Stimulated activated CD8-positive, alpha-beta memory T cell treated with anti-CD3 and anti-CD28 coated beads, Interleukin-15, amount 100 ng/mL, for 4 hours (primary cell): Measurements from ENCODE around the gene MAP2K5.

Experiments used
- DNase-seq, 2 donors: peaks; one replicate each; pipeline ENCODE4 v3.0.0-alpha.2; 2020; ENCODE audit warnings: low read depth in 2 of 2

Gene MAP2K5

GRCh38 chr15:67542420-67543347 lies at the start of gene MAP2K5:
MAP2K5 (plus strand) TSS chr15:67542703; CDS start chr15:67543336, 633 bp downstream.
- DNase-seq, result peak; percentile 60 to 63

DNA sequence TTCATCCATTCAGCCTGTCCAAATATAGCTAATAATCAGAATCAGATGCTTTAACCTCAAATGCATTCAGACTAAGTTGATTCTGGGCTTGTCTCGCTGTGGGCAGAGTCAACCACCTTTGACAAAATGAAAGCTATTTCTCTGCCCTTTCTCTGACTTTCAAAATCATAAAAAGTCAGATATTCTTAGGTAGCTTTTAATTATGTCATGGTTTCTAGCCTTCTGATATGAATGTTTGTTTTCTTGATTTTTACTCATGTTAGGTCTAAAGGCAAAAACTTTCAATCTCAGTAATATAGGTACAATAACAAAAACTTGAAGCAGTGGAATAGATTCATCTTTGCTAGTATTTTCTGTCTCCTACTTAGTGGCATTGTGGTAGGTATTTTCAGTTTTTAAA lies 46.9 kb upstream of the MAP2K5 start:
- DNase-seq, result no peak

DNA sequence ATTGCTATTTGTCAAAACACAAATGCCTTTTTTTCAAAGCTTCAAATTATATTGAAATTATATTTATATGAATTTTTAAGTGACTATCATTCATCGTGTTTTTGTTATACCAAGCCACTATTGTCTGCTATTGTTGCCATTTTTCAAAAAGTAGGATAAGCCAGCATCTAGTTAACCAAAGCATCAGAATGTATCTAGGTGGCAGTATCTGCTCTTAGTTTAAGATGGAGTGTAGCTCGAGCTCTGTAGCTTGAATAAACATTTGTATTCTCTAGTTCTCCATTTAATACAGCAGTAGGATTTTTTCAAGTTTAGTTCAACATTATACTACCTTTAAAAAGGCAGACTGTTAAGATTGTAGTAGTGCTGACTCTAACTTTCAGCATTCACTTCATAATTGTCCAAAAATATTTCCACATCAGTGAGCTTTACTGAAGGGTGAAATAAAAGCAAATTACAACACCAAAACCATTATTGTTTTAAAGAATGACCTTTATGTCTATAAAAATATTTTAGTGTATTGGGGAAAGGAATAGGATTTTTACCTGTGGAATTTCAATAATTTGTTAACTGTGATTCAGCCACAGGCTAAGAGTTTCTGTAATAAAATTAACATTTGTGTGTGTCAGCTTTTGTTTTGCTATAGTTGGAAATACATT lies 41.2 kb upstream of the MAP2K5 start:
- DNase-seq, result no peak

DNA sequence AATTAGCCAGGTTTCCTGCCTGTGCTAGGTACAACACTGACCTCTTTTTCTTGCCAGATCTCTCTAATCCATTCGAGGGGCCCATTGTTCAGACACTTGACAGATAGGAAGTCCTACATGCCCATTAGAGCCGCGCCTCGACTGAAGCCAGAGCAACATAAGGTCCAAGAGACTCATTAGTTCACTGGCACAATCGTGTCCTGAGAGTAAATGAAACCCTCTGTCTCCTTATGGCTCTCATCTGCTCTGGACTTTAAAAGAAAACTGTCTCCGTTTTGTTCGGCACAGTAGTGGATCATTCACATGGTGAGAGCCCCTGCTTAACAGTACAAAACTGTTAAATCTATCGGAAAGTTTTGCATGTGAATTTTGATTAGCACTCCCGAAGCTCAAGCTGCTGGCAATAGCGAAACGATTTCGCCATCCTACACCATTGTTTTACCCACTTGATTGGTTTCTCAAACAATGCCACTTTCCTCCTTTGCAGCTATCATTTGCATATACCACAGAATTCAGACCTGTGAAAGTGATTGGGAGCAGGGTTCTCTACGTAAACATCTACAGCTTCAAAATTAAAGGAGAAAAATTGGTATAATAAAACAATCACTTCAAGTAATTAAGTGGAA lies 40.6 kb upstream of the MAP2K5 start:
- no peak for DNase-seq

- DNase-seq, result no peak
Observed at GRCh38 chr15:67504056-67504455, 38.4 kb upstream of the MAP2K5 start.

GRCh38 chr15:67504796-67505195 lies 37.7 kb upstream of the MAP2K5 start:
- DNase-seq, result no peak

GRCh38 chr15:67505675-67506572 lies 36.6 kb upstream of the MAP2K5 start:
- no peak for DNase-seq

DNA sequence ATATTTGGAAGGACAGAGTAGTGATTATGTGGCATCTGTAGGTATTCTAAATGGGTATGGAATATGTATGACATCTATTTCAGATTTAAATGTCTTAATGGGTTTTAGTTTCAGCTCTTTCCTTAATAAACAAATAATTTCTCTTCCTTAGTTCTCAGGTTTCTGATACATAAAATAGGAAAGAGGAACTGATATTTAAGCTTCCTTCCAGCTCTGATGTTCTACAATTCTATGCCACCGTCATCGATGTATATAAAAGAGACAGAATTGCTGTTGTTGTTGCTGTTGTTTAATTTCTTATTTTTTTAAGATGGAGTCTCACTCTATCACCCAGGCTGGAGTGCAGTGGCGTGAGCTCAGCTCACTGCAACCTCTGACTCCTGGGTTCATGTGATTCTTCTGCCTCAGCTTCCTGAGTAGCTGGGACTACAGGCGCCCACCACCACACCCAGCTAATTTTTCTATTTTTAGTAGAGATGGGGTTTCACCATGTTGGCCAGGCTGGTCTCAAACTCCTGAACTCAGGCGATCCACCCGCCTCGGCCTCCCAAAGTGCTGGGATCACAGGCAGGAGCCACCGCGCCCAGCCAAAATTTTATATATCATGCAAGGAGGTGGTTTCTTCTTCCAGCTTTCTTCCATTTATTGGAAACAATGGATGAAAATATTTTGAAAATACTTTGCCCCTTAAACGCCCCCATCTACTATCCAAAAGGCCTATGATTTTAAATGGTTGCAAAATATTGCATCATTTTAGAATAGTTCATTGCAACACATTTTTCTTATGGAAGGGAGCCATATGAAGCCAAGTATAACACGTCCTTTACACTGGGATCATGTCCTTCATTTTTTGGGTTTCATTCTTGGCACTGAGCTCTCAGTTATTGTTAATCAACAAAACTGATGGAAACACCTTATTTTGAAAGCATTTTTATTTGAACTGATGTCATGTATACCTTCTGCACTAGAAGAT lies 35.4 kb upstream of the MAP2K5 start:
- DNase-seq, result no peak

DNA sequence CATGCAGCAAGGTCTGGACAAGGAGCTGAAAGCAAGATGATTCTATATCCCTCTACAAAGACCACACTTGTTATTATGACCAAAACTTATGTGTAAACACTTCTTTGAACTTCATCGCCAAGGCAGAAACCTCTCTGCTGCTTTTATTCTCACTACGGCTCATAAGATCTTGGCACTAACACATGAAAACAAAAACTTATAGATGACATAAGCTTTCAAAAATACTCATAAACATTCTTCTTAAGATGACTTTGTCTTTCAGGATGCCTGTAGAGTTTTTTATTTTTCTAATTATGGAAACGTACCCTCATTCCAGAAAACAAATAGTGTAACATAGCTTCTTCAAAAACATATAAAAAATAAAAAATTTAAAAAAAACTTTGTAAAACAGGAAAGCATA lies 34.1 kb upstream of the MAP2K5 start:
- DNase-seq, result no peak

GRCh38 chr15:67509918-67510317 lies 32.6 kb upstream of the MAP2K5 start:
- DNase-seq, result no peak

- DNase-seq, result no peak
Observed at GRCh38 chr15:67510597-67511190, 31.8 kb upstream of the MAP2K5 start.

DNA sequence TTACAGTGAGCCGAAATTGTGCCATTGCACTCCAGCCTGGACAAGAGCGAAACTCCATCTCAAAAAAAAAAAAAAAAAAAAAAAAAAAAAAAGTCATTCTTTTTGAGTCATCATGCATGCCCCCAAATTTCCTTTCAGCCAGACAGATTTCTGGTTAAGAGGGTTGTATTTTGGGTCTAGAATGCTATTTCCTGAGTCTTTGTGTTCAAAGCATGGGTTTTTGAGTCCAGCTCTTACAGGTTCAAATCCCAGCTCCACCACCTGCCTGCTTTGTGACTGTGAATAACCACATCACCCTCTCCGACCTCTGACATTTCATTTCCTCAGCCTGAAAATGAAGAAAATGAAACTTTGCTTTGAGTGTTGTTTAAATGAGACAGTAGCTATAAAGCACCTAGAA lies 30.9 kb upstream of the MAP2K5 start:
- DNase-seq, result no peak

DNA sequence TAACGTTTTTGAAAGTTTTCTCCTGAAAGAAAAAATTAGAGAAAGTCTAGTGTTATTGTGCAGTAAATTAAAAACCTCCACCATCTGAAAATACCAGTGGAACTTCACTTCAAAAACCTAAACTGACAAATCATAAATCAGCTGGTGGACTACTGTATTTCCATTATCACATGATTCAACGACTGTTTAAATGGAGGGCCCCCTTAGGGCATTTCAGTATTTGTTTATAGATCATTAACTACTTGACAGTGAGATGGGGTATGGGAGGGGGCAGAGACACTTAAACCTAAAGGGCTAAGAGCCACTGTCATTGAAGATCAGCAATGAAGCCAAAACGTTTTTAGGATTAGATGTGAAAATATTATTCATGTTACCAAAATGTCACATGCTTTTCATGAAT lies 30.4 kb upstream of the MAP2K5 start:
- no peak for DNase-seq

GRCh38 chr15:67512933-67513714 lies 29.4 kb upstream of the MAP2K5 start:
- DNase-seq, result no peak

GRCh38 chr15:67515090-67515489 lies 27.4 kb upstream of the MAP2K5 start:
- DNase-seq, result no peak

DNA sequence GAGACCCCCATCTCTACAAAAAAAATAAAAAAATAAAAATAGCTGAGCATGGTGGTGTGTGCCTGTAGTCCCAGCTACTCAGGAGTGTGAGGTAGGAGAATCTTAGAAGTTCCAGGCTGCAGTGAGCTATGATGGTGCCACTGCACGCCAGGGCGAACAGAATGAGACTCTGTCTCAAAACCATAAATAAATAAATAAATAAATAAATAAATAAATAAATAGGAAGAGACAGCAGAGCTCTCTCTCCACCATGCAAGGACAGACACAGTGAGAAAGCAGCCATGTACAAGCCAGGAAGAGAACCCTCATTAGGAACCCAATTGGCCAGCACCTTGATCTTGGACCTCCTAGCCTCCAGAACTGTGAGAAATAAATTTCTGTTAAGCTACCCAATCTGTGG lies 26.9 kb upstream of the MAP2K5 start:
- DNase-seq, result no peak

- no peak for DNase-seq
Observed at GRCh38 chr15:67520321-67521028, 22.0 kb upstream of the MAP2K5 start.

DNA sequence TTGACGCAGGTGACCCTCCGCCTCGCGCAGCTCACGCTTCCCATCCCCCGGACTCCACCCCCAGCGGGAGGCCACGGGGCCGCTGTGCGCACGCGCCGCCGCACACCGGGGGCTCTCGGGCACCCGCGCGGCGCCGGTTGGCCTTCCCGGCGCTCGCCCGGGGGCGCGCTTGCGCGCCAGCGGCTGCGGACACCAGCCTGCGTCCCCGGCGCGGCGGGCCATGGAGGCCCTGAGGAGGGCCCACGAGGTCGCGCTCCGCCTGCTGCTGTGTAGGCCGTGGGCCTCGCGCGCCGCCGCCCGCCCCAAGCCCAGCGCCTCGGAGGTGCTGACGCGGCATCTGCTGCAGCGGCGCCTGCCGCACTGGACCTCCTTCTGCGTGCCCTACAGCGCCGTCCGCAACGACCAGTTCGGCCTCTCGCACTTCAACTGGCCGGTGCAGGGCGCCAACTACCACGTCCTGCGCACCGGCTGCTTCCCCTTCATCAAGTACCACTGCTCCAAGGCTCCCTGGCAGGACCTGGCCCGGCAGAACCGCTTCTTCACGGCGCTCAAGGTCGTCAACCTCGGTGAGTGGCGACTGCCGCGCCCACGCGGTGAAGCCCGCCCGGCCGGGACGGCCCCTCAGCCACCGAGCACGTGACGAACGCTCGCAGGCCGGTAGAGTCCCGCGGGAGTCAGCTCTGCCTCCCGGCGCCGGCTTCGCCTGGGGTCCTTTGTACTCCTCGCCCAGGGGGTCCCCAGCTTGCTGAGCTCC lies 21.3 kb upstream of the MAP2K5 start, which contains the start of gene C15orf61:
TSS of gene C15orf61 (plus strand) at position 103 of the 754 bp plus-strand sequence. CDS start at position 221, 118 bp downstream.
- DNase-seq, result peak; percentile 67 to 77
